ENCODE data around the gene VIPAS39. TPM values are rescaled to one million over a fixed set of nuclear protein-coding genes. Genes with fewer than 3 reads are reported as not detected.
A peak's percentile ranks its signal among the peaks of the same experiment; 100 is the strongest.

VIPAS39 gene
- total and polyA plus RNA-seq, 2 of the 13 experiments (the other 11 are each of a cell fraction or from before 2014, with no cell fraction given), result 13.3 to 21.5 TPM

DNA sequence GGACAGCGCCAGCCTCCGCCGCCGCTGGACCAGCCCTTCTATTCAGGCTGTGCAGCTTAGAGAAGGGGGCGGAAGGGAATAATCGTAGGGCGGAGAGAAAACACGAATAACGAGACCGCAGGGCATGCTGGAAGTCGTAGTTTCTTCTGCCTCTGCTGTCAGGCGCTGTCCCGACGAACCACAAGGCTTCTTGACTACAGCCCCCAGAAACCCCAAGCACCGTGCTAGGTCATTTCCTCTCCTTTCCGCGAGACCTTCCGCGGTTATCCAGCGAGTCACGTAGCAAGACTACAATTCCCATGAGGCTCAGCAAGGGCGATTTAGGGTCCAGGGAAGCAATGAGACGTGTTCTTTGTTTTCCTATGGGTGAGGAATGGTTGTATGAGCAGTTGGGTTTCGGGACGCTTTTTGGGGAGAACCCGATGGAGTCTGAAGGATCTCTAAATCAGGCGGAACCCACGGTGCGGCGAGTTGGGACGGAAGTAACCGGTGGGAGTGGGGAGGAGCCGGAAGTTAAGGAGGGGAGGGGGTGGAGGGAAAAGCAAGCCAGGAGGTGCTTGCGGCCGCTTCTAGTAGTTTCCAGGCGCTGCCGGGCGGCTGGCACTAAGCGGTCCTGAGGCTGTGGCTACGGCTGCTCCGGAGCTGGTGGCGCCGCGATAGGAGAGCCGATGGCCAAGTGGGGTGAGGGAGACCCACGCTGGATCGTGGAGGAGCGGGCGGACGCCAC, at the start of gene VIPAS39, which contains the start of gene AHSA1 (continued):
- TF ChIP-seq, protein P1, sequence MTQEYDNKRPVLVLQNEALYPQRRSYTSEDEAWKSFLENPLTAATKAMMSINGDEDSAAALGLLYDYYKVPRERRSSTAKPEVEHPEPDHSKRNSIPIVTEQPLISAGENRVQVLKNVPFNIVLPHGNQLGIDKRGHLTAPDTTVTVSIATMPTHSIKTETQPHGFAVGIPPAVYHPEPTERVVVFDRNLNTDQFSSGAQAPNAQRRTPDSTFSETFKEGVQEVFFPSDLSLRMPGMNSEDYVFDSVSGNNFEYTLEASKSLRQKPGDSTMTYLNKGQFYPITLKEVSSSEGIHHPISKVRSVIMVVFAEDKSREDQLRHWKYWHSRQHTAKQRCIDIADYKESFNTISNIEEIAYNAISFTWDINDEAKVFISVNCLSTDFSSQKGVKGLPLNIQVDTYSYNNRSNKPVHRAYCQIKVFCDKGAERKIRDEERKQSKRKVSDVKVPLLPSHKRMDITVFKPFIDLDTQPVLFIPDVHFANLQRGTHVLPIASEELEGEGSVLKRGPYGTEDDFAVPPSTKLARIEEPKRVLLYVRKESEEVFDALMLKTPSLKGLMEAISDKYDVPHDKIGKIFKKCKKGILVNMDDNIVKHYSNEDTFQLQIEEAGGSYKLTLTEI (CRISPR knock-in tag; conservative IDR thresholded peaks at IDR 0.05), result no peak
- TF ChIP-seq ZNF121 (CRISPR knock-in tag; IDR thresholded peaks at IDR 0.05) (no peak), TOE1 (CRISPR knock-in tag; IDR thresholded peaks at IDR 0.05) (no peak; the same call in 1 of the 2 replicates), ZNF501 (CRISPR knock-in tag; IDR thresholded peaks at IDR 0.05) (peak; percentile 87), ZKSCAN5 (CRISPR knock-in tag; IDR thresholded peaks at IDR 0.05) (0 out of 2 replicates have a peak, but pooled peaks have one; percentile 57), CHD2 (IDR thresholded peaks at IDR 0.05; ENCODE audit: low read depth, low read length) (peak; percentile 94), ZNF33A (CRISPR knock-in tag; IDR thresholded peaks at IDR 0.05; ENCODE audit: borderline replicate concordance) (no peak), DMAP1 (CRISPR knock-in tag; IDR thresholded peaks at IDR 0.05) (peak; percentile 71; the same call in 1 of the 2 replicates)
- TF ChIP-seq, protein P2, sequence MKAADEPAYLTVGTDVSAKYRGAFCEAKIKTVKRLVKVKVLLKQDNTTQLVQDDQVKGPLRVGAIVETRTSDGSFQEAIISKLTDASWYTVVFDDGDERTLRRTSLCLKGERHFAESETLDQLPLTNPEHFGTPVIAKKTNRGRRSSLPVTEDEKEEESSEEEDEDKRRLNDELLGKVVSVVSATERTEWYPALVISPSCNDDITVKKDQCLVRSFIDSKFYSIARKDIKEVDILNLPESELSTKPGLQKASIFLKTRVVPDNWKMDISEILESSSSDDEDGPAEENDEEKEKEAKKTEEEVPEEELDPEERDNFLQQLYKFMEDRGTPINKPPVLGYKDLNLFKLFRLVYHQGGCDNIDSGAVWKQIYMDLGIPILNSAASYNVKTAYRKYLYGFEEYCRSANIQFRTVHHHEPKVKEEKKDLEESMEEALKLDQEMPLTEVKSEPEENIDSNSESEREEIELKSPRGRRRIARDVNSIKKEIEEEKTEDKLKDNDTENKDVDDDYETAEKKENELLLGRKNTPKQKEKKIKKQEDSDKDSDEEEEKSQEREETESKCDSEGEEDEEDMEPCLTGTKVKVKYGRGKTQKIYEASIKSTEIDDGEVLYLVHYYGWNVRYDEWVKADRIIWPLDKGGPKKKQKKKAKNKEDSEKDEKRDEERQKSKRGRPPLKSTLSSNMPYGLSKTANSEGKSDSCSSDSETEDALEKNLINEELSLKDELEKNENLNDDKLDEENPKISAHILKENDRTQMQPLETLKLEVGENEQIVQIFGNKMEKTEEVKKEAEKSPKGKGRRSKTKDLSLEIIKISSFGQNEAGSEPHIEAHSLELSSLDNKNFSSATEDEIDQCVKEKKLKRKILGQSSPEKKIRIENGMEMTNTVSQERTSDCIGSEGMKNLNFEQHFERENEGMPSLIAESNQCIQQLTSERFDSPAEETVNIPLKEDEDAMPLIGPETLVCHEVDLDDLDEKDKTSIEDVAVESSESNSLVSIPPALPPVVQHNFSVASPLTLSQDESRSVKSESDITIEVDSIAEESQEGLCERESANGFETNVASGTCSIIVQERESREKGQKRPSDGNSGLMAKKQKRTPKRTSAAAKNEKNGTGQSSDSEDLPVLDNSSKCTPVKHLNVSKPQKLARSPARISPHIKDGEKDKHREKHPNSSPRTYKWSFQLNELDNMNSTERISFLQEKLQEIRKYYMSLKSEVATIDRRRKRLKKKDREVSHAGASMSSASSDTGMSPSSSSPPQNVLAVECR (CRISPR knock-in tag; IDR thresholded peaks at IDR 0.05; ENCODE audit: borderline replicate concordance), result peak; percentile 81; the same call in 1 of the 2 replicates
- TF ChIP-seq, protein P3, sequence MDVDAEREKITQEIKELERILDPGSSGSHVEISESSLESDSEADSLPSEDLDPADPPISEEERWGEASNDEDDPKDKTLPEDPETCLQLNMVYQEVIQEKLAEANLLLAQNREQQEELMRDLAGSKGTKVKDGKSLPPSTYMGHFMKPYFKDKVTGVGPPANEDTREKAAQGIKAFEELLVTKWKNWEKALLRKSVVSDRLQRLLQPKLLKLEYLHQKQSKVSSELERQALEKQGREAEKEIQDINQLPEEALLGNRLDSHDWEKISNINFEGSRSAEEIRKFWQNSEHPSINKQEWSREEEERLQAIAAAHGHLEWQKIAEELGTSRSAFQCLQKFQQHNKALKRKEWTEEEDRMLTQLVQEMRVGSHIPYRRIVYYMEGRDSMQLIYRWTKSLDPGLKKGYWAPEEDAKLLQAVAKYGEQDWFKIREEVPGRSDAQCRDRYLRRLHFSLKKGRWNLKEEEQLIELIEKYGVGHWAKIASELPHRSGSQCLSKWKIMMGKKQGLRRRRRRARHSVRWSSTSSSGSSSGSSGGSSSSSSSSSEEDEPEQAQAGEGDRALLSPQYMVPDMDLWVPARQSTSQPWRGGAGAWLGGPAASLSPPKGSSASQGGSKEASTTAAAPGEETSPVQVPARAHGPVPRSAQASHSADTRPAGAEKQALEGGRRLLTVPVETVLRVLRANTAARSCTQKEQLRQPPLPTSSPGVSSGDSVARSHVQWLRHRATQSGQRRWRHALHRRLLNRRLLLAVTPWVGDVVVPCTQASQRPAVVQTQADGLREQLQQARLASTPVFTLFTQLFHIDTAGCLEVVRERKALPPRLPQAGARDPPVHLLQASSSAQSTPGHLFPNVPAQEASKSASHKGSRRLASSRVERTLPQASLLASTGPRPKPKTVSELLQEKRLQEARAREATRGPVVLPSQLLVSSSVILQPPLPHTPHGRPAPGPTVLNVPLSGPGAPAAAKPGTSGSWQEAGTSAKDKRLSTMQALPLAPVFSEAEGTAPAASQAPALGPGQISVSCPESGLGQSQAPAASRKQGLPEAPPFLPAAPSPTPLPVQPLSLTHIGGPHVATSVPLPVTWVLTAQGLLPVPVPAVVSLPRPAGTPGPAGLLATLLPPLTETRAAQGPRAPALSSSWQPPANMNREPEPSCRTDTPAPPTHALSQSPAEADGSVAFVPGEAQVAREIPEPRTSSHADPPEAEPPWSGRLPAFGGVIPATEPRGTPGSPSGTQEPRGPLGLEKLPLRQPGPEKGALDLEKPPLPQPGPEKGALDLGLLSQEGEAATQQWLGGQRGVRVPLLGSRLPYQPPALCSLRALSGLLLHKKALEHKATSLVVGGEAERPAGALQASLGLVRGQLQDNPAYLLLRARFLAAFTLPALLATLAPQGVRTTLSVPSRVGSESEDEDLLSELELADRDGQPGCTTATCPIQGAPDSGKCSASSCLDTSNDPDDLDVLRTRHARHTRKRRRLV (CRISPR knock-in tag; IDR thresholded peaks at IDR 0.05), result peak; percentile 1; the same call in 1 of the 2 replicates
- TF ChIP-seq, protein P4, sequence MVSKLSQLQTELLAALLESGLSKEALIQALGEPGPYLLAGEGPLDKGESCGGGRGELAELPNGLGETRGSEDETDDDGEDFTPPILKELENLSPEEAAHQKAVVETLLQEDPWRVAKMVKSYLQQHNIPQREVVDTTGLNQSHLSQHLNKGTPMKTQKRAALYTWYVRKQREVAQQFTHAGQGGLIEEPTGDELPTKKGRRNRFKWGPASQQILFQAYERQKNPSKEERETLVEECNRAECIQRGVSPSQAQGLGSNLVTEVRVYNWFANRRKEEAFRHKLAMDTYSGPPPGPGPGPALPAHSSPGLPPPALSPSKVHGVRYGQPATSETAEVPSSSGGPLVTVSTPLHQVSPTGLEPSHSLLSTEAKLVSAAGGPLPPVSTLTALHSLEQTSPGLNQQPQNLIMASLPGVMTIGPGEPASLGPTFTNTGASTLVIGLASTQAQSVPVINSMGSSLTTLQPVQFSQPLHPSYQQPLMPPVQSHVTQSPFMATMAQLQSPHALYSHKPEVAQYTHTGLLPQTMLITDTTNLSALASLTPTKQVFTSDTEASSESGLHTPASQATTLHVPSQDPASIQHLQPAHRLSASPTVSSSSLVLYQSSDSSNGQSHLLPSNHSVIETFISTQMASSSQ (IDR thresholded peaks at IDR 0.05; ENCODE audit: low read depth), result no peak
- TF ChIP-seq, protein P4 (CRISPR knock-in tag; IDR thresholded peaks at IDR 0.05; ENCODE audit: borderline replicate concordance), result peak; percentile 46; the same call in 1 of the 2 replicates
